MM.1S (cell line): ENCODE data around the gene RAB6B.

Experiments used
- CTCF ChIP-seq: fragments of 300-600 bp; sonication (generic); IDR thresholded peaks from 2 replicates; pipeline ENCODE4 v1.5.1; 2016; ENCODE audit warnings: antibody characterized with exemption, low read length, mixed read lengths
- EZH2 ChIP-seq: fragments of 300-600 bp; sonication (generic); optimal IDR thresholded peaks from 2 replicates; pipeline ENCODE3; 2017; ENCODE audit warnings: low read depth, mild to moderate bottlenecking, antibody characterized with exemption, low read length, mixed read lengths
- EZH2phosphoT487 ChIP-seq: fragments of 300-600 bp; sonication (generic); IDR thresholded peaks from 2 replicates; pipeline ENCODE4 v1.6.1; 2018; ENCODE audit warnings: antibody characterized with exemption, low read length

GRCh38 chr3:133838916-133839800 lies 56.5 kb downstream of the RAB6B start:
- TF ChIP-seq EZH2 (no peak), CTCF (no peak), EZH2phosphoT487 (no peak)
